Stimulated activated naive CD4-positive, alpha-beta T cell (primary cell): Measurements from ENCODE around the gene NUDT4B.
"Not testable (repeated sequence)": the region's sequence is repeated elsewhere in the genome, so short reads cannot be mapped to it uniquely, and the experiment has no call there.

Experiments used
- DNase-seq, 6 experiments: peaks; one replicate each; lab custom pipeline; 2025; lab: John Stamatoyannopoulos, UW

NUDT4B gene

GRCh38 chr1:148748563-148749334 is at the start of gene NUDT4B:
Gene NUDT4B (plus strand): TSS chr1:148748774. CDS start chr1:148748953, 179 bp downstream.
- not testable (repeated sequence) for DNase-seq

DNA sequence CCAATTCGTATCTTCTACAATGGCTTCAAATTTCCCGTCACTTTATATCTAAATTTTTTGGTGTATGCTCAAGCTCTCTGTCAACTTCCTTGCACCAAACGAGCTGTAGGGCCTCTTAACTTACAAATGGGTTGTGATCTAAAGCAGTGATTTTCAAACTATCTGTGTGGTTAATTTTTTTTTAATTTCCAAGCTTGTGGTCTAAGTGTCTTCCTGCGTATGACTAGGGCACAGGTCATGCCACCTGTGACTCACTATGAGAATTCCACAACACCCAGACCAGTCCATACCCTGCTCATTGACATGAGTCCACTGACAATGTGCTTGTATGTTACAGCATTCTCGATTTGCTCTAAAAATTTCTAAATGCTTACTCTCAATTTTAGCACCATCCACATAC is 49.2 kb upstream of the NUDT4B start:
- DNase-seq: not testable (repeated sequence)

DNA sequence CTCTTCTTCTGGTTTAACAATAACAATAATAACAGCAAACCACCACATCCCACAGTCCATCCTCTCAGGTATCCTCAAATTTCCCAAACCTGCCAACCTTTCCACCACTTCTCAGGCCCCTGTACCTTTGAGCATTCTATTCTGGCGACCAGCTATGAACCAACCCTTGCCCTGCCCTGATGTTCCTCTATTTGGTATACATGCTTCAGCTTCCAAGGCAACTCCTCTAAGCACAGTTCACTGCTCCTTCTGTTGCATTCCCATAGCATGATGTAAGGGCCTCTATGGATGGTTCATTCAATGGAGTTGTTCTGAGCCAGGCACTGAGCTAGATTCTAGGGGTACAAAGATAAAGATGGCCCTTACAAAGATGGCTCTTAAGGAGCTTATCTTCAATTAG is 46.3 kb upstream of the NUDT4B start:
- DNase-seq: not testable (repeated sequence)

DNA sequence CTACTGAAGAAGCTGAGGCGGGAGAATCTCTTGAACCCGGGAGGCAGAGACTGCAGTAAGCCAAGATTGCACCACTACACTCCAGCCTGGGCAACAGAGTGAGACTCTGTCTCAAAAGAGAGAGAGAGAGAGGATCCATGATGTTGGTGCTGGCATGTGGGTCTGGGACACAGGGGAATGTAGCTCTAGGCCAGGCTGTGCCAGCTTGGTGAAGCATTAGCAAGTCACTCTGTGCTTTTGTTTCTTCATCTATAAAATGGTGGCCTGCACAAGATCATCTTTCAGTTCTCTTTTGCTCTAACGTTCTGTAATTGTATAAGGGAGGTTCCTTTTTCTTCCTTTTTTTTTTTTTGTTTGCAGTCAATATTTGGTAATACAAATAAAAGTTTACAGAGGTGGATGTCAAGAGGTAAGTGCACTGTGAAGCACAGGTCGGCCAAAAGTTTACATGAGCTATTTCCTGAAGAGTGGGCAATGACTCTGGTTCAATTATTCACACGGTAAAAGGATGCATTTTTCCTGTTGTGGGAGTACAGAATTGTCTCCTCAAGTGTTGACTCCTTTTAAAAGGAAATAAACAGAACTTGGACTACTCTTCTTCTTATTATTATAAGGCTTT is 44.5 kb upstream of the NUDT4B start:
- not testable (repeated sequence) for DNase-seq

DNA sequence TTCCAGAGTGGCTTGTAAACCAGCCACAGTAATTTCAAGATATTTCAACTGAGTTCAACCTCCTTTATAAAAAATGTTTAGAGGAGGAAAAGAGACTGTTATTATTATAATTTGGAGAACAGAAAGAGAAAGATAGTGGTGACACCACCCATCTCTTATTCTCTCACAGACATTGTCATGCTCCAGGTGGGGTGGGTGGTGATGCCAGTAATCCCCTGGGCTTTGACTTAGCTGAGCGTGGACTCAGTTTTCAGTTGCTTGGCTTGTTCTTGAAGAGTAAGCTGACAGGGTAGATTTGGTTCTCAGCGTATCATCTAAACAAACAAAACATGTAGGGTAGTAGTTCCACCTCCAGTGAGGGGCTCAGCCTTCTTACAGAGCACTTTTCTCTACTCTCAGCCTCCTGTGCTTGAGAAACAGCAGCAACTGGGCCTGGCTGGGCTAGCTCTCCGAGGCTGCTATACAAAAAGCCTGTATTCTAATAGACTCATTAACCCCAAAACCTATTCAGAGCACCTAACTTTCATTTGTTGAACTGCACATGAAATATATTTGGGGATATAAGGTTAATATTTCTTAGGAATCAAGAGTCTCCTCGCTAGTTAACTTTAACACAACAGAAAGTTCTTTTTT is 43.1 kb upstream of the NUDT4B start:
- not testable (repeated sequence) for DNase-seq

DNA sequence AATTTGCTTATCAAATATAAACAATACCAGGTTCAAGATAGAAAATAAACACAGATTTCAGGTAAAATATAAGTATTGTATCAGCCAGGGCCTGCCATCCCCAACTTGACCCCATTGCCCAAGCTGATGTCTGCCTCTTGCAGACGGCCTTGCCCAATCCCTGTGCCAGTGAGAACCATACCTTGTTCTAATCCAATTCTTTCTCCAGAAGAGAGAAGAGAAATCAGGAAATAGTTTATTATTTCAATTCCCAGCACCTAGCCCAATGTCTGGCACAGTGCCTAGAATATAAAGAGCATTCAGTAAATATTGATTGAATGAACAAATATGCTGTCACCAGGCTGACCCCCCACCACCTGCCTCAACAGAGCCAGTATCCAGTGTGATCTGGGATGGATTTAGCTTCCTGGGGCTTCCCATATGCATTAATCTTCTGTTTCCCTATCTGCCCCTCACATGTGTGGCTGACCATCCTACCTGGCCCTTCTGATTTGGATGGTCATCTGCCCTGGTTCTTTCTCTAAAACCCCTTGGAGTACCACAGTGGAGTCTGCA is 39.7 kb upstream of the NUDT4B start:
- not testable (repeated sequence) for DNase-seq

DNA sequence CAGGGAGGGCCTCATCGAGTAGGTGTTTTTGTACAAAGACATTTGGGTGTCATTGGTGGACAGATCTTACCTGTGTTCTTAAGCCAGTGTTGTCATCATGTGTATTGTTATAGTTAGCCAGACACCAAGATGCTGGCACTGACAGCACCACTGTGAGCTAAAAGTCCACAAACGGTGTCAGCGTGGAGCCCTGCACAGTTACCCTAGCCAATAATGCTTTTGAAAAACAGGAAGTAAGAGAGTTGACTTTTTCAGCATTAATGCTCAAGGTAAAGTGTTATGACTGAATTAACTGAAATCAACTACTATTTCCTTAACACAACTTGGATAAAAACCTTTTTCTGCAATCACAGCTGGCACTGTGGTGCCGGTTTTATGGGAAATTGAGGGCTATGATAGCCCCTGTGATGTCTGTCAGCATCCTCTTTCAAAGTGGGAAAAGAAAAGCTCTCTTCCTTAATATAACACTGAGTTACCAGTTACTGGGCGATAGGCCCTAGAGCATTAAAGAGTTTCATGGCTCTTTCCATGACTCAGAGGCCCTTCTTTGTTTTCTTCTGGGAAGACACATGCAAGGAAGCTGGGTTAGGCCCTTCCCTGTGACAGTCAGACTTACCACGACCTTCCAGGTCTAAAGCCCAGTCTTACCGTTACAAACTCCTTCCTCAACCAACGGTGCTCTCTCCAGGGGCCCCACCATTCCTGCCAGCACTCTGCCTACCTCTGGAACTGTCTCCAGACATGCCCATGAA is 37.6 kb upstream of the NUDT4B start:
- not testable (repeated sequence) for DNase-seq

- not testable (repeated sequence) for DNase-seq
Observed at GRCh38 chr1:148712353-148712752, 36.2 kb upstream of the NUDT4B start.

- DNase-seq: not testable (repeated sequence)
Observed at GRCh38 chr1:148715518-148715917, 33.1 kb upstream of the NUDT4B start.

DNA sequence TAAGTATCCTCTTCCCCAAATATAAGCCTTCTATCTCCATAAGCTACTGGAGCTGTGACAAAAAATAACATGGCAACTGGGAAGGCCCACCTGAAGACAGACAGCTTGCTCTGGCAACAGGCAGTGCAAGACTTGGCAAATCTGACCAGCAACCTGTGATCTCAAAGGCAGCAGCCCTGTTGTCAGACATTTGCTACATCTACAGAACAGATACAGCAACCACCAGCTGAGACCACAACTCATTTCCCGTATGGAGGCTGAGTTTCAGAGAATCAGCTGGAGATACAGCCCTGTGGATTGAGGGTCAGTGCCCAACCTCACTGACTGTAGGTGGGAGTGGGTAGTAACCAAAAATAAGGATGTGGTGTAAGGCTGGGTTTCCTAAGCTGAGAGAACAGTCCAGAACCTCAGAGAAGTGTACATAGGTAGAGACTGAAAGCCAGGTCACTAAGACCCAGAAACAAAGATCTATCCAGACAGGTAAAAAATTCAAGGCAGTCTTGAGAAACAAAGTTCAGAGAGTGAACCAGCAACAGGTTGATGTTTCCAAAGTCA is 31.5 kb upstream of the NUDT4B start:
- DNase-seq: not testable (repeated sequence)

DNA sequence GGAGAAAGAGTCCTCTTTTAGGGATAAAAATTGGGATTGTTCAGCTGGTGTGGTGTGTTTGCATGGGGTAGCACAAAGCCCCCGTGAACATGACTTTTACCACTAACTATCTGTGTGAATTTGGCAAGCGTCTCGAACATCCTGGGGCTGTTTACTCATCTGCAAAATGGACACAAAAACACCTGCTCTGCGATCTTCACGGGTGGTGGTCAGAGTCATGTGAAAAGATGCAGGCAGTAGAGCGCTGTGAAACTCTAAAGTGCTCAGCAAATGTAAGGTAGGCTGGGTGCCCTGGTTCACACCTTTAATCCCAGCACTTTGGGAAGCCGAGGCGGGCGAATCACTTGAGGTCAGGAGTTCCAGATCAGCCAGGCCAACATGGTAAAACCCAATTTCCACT is 27.7 kb upstream of the NUDT4B start:
- not testable (repeated sequence) for DNase-seq

DNA sequence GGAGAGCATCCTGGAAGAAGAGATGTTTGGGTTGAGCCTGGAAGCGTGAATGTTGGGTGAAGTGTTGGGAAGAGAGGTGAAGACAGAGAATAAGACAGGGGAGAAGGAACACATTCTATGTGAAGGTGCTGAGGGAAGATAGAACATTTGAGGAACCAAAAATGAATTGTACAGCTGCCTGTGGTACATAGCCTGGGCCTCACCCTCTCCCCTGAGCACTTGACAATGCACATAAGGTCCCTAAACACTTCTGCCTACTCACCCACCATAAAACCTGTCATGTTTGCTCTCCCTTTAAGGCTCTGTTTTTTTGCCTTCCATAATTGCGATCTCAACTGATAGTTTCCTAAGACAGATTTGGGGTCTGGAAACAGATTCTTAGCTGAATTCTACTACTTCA is 25.8 kb upstream of the NUDT4B start:
- DNase-seq: not testable (repeated sequence)

DNA sequence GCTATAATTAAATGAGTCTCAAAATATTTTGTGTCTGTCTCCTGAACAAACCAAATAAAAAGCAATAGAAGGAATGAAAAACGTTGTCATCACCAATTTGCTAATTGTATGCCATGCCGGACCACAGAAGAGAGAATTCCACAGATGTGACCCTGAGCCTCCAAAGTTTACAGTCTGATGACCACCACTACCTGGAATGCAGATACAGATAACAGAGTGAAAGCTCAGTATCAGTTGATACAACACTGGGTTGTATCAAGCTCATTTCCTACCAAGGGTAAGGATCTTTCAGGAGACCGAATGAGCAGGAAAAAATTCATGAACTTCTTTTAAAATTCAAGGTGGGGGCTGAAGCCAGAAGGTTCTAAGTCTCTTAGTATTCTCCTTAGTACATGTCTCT is 25.1 kb upstream of the NUDT4B start:
- DNase-seq: not testable (repeated sequence)

DNA sequence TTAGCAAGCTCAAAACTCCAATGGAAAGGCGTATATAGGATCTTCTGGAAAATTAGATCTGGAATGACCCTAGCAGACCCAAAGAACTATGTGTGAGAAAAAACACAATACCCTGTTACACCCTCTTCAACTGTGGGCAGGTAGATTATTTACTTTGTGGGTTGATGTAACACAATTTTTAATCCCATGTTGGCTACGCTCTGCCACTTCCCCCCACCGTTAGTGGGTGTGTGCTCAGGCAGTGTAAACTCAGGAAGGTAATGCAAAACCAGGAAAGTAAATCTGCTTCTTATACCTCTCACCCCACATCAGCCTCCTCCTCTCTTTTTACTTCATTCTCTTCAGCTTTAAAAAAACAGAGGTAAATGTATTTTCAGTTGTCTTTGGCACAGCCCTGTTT is 23.7 kb upstream of the NUDT4B start:
- DNase-seq: not testable (repeated sequence)

DNA sequence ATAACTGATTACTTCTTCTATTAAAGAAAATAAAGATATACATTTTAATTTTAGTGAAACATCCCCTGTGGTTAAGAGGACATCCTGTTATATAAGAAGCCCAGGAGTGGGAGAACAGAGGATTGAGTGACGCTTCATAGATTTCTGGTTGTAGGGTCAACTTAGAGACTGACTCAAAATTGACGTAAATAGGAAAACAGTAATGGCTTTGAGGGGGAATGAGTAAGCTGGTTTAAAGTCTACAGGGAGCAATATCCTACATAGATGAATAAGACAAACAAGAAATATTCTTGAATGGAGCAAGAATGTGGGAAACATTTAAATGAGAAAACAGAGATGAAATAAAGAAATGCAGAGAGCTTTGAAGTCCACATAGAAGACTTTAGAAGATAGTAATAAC is 20.7 kb upstream of the NUDT4B start:
- DNase-seq: not testable (repeated sequence)

DNA sequence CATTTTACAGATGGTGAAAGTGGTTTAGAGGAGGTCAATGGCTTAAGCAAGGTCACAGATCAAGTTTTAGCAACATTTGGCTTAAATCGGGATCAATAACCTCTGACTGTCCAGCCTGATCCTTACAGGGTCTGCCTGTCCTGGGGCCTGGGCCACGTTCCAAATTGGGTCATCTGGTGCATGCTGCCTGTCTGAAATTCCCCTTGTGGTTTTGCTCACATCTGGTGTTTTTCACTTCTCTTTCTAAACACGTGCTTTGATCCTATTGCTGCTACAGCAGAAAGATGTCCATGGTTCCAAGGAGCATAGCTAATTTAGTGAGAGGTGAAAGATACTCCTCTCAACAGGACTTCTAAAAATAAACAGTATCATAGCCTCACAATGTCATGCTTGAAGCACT is 19.4 kb upstream of the NUDT4B start:
- DNase-seq: not testable (repeated sequence)

DNA sequence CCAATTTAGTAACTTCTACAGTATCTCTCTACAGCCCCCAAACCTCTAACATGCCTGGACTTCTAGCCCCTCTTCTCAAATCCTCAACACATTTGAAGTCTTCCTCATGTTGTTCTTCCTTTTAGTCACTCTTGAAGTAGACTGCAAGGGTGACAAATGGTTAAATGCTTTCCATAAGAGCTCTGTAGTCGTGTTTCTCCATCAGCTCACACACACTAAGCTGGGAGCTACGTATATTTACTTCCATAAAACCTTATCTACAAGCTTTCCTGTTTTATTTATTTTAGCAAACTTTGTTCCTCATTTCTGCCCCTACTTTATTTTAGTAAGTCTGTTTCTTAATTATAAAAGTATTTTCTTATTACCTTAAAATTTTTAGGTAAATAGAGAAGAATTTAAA is 19.0 kb upstream of the NUDT4B start:
- not testable (repeated sequence) for DNase-seq

DNA sequence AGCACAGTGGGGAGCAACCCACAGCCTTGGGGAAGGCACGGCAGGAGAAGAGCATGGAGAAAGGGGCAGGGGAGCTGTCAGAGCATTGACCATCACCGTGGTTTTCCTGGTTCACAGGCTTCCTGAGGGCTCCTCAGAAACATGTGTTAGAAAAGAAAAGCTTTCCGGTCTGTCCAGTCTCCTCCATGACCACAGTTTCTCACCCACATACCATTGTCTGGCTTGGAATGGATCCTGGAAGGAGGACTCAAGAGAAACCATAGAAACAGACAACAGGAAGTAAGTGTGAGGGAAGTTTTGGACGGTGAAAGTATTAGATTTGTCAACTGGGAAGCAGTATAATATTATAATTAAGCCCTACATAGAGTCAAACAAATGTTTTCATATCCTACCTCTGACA is 16.3 kb upstream of the NUDT4B start:
- not testable (repeated sequence) for DNase-seq

- not testable (repeated sequence) for DNase-seq
Observed at GRCh38 chr1:148733585-148734310, 14.8 kb upstream of the NUDT4B start.

- not testable (repeated sequence) for DNase-seq
Observed at GRCh38 chr1:148734311-148734662, 14.3 kb upstream of the NUDT4B start.

GRCh38 chr1:148735538-148735937 is 13.0 kb upstream of the NUDT4B start:
- DNase-seq: not testable (repeated sequence)
